ENCODE data around the gene CHST3. TPM values are rescaled to one million over a fixed set of nuclear protein-coding genes. Genes with fewer than 3 reads are reported as not detected.

Gene CHST3
- total RNA-seq, 1 donor, result 43.1 TPM

DNA sequence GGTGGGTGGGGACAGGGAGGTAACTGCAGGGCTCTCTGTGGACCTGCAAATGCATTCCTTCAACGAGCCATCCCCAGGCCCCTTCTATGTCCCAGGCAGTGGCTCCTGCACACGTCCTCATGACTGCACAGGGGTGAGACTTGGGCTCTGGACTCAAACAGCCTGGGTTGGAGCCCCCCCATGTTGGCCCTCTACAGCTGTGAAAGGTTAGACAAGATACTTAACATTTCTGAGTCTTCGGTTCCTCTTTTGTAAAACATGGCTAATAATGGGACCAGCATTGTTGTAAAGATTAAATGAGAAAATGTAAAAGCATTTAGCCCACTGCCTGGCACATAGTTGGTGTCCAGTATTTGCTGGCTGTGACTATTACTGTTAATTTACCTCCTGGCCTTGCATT is 41.8 kb downstream of the CHST3 start:
- TF ChIP-seq, protein P1, sequence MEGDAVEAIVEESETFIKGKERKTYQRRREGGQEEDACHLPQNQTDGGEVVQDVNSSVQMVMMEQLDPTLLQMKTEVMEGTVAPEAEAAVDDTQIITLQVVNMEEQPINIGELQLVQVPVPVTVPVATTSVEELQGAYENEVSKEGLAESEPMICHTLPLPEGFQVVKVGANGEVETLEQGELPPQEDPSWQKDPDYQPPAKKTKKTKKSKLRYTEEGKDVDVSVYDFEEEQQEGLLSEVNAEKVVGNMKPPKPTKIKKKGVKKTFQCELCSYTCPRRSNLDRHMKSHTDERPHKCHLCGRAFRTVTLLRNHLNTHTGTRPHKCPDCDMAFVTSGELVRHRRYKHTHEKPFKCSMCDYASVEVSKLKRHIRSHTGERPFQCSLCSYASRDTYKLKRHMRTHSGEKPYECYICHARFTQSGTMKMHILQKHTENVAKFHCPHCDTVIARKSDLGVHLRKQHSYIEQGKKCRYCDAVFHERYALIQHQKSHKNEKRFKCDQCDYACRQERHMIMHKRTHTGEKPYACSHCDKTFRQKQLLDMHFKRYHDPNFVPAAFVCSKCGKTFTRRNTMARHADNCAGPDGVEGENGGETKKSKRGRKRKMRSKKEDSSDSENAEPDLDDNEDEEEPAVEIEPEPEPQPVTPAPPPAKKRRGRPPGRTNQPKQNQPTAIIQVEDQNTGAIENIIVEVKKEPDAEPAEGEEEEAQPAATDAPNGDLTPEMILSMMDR (IDR thresholded peaks at IDR 0.05; ENCODE audit: extremely low read depth, low read depth, low read length), result no peak
- Histone ChIP-seq H3K79me2 (ENCODE audit: insufficient read depth, low read length) (peaks cover 81% of the 10 kb centered on the region), H3K27ac (ENCODE audit: low read depth, low read length) (no peak overlapping the region), H3K36me3 (ENCODE audit: insufficient read depth, low read length) (peaks cover 34% of the 10 kb centered on the region), H3K4me1 (ENCODE audit: insufficient read depth, low read length) (peaks cover 21% of the 10 kb centered on the region), H2AFZ (ENCODE audit: low read length) (no peak overlapping the region), H3K4me3 (ENCODE audit: insufficient read depth, low read length) (no peak overlapping the region), H3K27me3 (ENCODE audit: insufficient read depth, low read length) (no peaks in the 10 kb centered on the region), H3K4me2 (ENCODE audit: insufficient read depth, low read length) (no peak overlapping the region), H4K20me1 (ENCODE audit: insufficient read depth, low read length) (peaks cover 36% of the 10 kb centered on the region), H3K9me3 (ENCODE audit: low read depth, low read length) (no peaks in the 10 kb centered on the region)
- DNase-seq (ENCODE audit: insufficient read length, low spot score, missing footprints), result peak; percentile 26

DNA sequence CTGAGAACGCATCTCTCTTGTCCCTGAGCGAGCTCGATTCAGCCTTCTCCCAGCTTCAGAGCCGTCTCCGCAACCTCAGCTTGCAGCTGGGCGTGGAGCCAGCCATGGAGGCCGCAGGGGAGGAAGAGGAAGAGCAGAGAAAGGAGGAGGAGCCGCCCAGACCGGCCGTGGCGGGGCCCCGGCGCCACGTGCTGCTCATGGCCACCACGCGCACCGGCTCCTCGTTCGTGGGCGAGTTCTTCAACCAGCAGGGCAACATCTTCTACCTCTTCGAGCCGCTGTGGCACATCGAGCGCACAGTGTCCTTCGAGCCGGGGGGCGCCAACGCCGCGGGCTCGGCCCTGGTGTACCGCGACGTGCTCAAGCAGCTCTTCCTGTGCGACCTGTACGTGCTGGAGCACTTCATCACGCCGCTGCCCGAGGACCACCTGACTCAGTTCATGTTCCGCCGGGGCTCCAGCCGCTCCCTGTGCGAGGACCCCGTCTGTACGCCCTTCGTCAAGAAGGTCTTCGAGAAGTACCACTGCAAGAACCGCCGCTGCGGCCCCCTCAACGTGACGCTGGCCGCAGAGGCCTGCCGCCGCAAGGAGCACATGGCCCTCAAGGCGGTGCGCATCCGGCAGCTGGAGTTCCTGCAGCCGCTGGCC is 43.2 kb downstream of the CHST3 start:
- H3K36me3 ChIP-seq (ENCODE audit: insufficient read depth, low read length), result peaks cover 41% of the 10 kb centered on the region
- no peak overlapping the region for H2AFZ ChIP-seq (ENCODE audit: low read length)
- H3K27me3 ChIP-seq (ENCODE audit: insufficient read depth, low read length), result no peaks in the 10 kb centered on the region
- TF ChIP-seq, protein P1 (IDR thresholded peaks at IDR 0.05; ENCODE audit: extremely low read depth, low read depth, low read length), result no peak
- H3K9me3 ChIP-seq (ENCODE audit: low read depth, low read length), result no peaks in the 10 kb centered on the region
- H3K27ac ChIP-seq (ENCODE audit: low read depth, low read length), result no peak overlapping the region
- peaks cover 27% of the 10 kb centered on the region for H4K20me1 ChIP-seq (ENCODE audit: insufficient read depth, low read length)
- no peak overlapping the region for H3K4me3 ChIP-seq (ENCODE audit: insufficient read depth, low read length)
- H3K4me2 ChIP-seq (ENCODE audit: insufficient read depth, low read length), result no peak overlapping the region
- H3K79me2 ChIP-seq (ENCODE audit: insufficient read depth, low read length), result peaks cover 73% of the 10 kb centered on the region
- DNase-seq (ENCODE audit: insufficient read length, low spot score, missing footprints), result peak; percentile 36
- peaks cover 21% of the 10 kb centered on the region for H3K4me1 ChIP-seq (ENCODE audit: insufficient read depth, low read length)

DNA sequence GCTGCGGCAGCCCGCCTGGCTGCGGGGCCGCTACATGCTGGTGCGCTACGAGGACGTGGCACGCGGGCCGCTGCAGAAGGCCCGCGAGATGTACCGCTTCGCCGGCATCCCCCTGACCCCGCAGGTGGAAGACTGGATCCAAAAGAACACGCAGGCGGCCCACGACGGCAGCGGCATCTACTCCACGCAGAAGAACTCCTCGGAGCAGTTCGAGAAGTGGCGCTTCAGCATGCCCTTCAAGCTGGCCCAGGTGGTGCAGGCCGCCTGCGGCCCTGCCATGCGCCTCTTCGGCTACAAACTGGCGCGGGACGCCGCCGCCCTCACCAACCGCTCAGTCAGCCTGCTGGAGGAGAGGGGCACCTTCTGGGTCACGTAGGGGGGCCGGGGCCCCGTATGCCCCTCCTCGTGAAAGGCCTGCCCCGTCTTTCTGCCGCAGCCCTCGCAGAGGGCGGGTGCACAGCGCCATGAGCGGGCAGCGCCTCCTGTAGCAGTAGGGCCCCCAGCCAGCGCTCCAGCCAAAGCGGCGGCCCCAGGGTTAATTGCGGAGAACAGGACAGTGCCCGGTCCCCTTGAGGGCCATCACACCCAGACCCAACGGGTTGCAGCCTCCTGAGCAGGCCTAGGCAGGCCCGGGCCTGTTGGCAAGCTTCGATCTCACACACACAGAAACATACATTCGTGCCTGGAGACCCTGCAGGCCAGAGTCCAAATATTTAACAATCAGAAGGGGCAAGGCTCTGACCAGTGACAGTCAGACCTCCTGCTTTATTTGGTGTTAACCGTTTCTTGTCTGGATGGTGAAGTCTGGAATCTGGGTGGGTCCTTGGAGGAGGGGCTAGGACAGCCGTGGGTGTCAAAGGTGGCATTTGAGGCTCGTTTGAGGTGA is 44.1 kb downstream of the CHST3 start:
- H3K36me3 ChIP-seq (ENCODE audit: insufficient read depth, low read length), result peaks cover 41% of the 10 kb centered on the region
- TF ChIP-seq, protein P1 (IDR thresholded peaks at IDR 0.05; ENCODE audit: extremely low read depth, low read depth, low read length), result no peak
- peak overlapping the region; percentile 88 for H3K27ac ChIP-seq (ENCODE audit: low read depth, low read length)
- DNase-seq (ENCODE audit: insufficient read length, low spot score, missing footprints), result peak; percentile 61
- peak overlapping the region; percentile 70 for H3K4me2 ChIP-seq (ENCODE audit: insufficient read depth, low read length)
- no peaks in the 10 kb centered on the region for H3K9me3 ChIP-seq (ENCODE audit: low read depth, low read length)
- peaks cover 63% of the 10 kb centered on the region for H3K79me2 ChIP-seq (ENCODE audit: insufficient read depth, low read length)
- H4K20me1 ChIP-seq (ENCODE audit: insufficient read depth, low read length), result peaks cover 24% of the 10 kb centered on the region
- no peak overlapping the region for H3K4me3 ChIP-seq (ENCODE audit: insufficient read depth, low read length)
- no peaks in the 10 kb centered on the region for H3K27me3 ChIP-seq (ENCODE audit: insufficient read depth, low read length)
- no peak overlapping the region for H2AFZ ChIP-seq (ENCODE audit: low read length)
- H3K4me1 ChIP-seq (ENCODE audit: insufficient read depth, low read length), result peaks cover 21% of the 10 kb centered on the region

DNA sequence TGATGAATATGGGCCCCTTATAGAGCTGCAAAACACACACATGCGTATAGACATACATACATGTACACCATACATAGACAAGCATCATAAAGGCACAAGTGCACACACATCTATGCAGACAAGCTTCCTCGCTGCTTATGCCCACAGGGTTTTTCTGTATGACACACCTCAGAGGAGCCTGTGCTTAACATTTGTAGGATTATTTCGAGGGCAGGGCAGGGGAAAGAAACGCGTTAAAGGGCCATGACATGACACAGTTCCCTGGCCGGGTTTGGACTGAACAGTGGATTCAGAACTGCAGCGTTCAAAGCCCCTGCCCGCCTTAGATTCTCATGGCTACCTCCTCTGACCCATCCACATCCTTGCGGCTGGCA is 44.8 kb downstream of the CHST3 start:
- Histone ChIP-seq H3K27ac (ENCODE audit: low read depth, low read length) (peak overlapping the region; percentile 88), H3K4me1 (ENCODE audit: insufficient read depth, low read length) (peaks cover 21% of the 10 kb centered on the region), H2AFZ (ENCODE audit: low read length) (peak overlapping the region; percentile 13), H3K36me3 (ENCODE audit: insufficient read depth, low read length) (peaks cover 41% of the 10 kb centered on the region), H3K9me3 (ENCODE audit: low read depth, low read length) (no peaks in the 10 kb centered on the region), H4K20me1 (ENCODE audit: insufficient read depth, low read length) (peaks cover 23% of the 10 kb centered on the region), H3K4me3 (ENCODE audit: insufficient read depth, low read length) (peak overlapping the region; percentile 2), H3K27me3 (ENCODE audit: insufficient read depth, low read length) (no peaks in the 10 kb centered on the region), H3K4me2 (ENCODE audit: insufficient read depth, low read length) (peak overlapping the region; percentile 70), H3K79me2 (ENCODE audit: insufficient read depth, low read length) (peaks cover 59% of the 10 kb centered on the region)
- DNase-seq (ENCODE audit: insufficient read length, low spot score, missing footprints), result peak; percentile 96
- TF ChIP-seq, protein P1 (IDR thresholded peaks at IDR 0.05; ENCODE audit: extremely low read depth, low read depth, low read length), result no peak

All from osteoblast (primary cell).